Large intestine (tissue), 3 donors: Measurements from ENCODE around the gene GABRD. TPM values are rescaled to one million over a fixed set of nuclear protein-coding genes. Genes with fewer than 3 reads are reported as not detected.

Experiments
- DNase-seq, 2 donors: peaks; one replicate each; pipeline versions ENCODE4 v3.0.0 to v3.0.0-alpha.2; 2013
- H3K27ac ChIP-seq: one replicate; pipeline ENCODE4 v1.5.1; 2013; ENCODE audit warnings: low read length
- H3K27me3 ChIP-seq: 2 replicates; pipeline ENCODE4 v1.6.1; 2013; ENCODE audit warnings: low read length; ENCODE audit not compliant: control insufficient read depth, insufficient read depth
- H3K36me3 ChIP-seq: 2 replicates; pipeline ENCODE4 v1.6.1; 2013; ENCODE audit warnings: low read length; ENCODE audit not compliant: control insufficient read depth, insufficient read depth
- H3K4me1 ChIP-seq: one replicate; pipeline ENCODE4 v1.6.1; 2013; ENCODE audit warnings: low read length; ENCODE audit not compliant: control insufficient read depth, insufficient read depth
- H3K4me3 ChIP-seq: one replicate; pipeline ENCODE4 v1.5.1; 2013; ENCODE audit warnings: low read length
- H3K9me3 ChIP-seq: one replicate; pipeline ENCODE4 v1.6.1; 2013; ENCODE audit warnings: mild to moderate bottlenecking, low read depth, low read length, moderate library complexity; ENCODE audit not compliant: control insufficient read depth
- WGBS: methylation state at CpG from one replicate; pipeline ENCODE4 v1.1.5; 2013; ENCODE audit warnings: low lambda C conversion rate; ENCODE audit not compliant: insufficient coverage; 5-methylcytosine and 5-hydroxymethylcytosine counted together
- polyA plus RNA-seq: library from polyadenylated mRNA; unstranded; fragments of 120-200 nt; gene quantifications from one replicate; pipeline ENCODE4 v1.2.1, GENCODE V29; 2013

Gene GABRD
- polyA plus RNA-seq, 1 donor: 0.54 TPM

- H3K36me3 ChIP-seq: peaks cover 26% of the 10 kb centered on the region
- peak overlapping the region; percentile 81 for H3K27ac ChIP-seq
- no peak for DNase-seq
- no CpG with 5 or more reads among the region's 22 CpGs for WGBS
- H3K9me3 ChIP-seq: no peaks in the 10 kb centered on the region
- peaks cover 14% of the 10 kb centered on the region for H3K27me3 ChIP-seq
- no peak overlapping the region for H3K4me3 ChIP-seq
- peaks cover 25% of the 10 kb centered on the region for H3K4me1 ChIP-seq
These were observed 35.4 kb downstream of the GABRD start for GRCh38 chr1:2054560-2054959.

GRCh38 chr1:2055911-2056575 lies 36.9 kb downstream of the GABRD start:
- peak overlapping the region; percentile 70 for H3K27ac ChIP-seq
- peaks cover 7% of the 10 kb centered on the region for H3K27me3 ChIP-seq
- peaks cover 24% of the 10 kb centered on the region for H3K4me1 ChIP-seq
- peaks cover 40% of the 10 kb centered on the region for H3K36me3 ChIP-seq
- H3K9me3 ChIP-seq: no peaks in the 10 kb centered on the region
- WGBS: no CpG with 5 or more reads among the region's 29 CpGs
- DNase-seq: peak; percentile 37 to 64
- no peak overlapping the region for H3K4me3 ChIP-seq

GRCh38 chr1:2056955-2057590 lies 37.9 kb downstream of the GABRD start:
- peaks cover 50% of the 10 kb centered on the region for H3K36me3 ChIP-seq

GRCh38 chr1:2059290-2059953 lies 40.3 kb downstream of the GABRD start:
- Histone ChIP-seq H3K27ac (no peak overlapping the region), H3K4me3 (no peak overlapping the region), H3K9me3 (no peaks in the 10 kb centered on the region), H3K4me1 (peaks cover 9% of the 10 kb centered on the region), H3K36me3 (peaks cover 57% of the 10 kb centered on the region), H3K27me3 (no peaks in the 10 kb centered on the region)
- WGBS: no CpG with 5 or more reads among the region's 35 CpGs
- no peak for DNase-seq

More at GRCh38 chr1:2056955-2057590, 37.9 kb downstream of the GABRD start:
- Histone ChIP-seq H3K4me3 (no peak overlapping the region), H3K4me1 (peaks cover 24% of the 10 kb centered on the region), H3K27me3 (no peaks in the 10 kb centered on the region), H3K27ac (no peak overlapping the region), H3K9me3 (no peaks in the 10 kb centered on the region)
- no peak for DNase-seq
- no CpG with 5 or more reads among the region's 25 CpGs for WGBS

GRCh38 chr1:2060072-2060471 lies 40.9 kb downstream of the GABRD start:
- no peak for DNase-seq

GRCh38 chr1:2060535-2060934 lies 41.4 kb downstream of the GABRD start:
- no CpG with 5 or more reads among the region's 23 CpGs for WGBS
- Histone ChIP-seq H3K27me3 (no peaks in the 10 kb centered on the region), H3K4me1 (peaks cover 9% of the 10 kb centered on the region), H3K4me3 (no peak overlapping the region), H3K27ac (no peak overlapping the region), H3K36me3 (peaks cover 61% of the 10 kb centered on the region), H3K9me3 (no peaks in the 10 kb centered on the region)
- no peak for DNase-seq

More at GRCh38 chr1:2060072-2060471, 40.9 kb downstream of the GABRD start:
- no CpG with 5 or more reads among the region's 15 CpGs for WGBS
- peaks cover 9% of the 10 kb centered on the region for H3K4me1 ChIP-seq
- H3K9me3 ChIP-seq: no peaks in the 10 kb centered on the region
- peaks cover 63% of the 10 kb centered on the region for H3K36me3 ChIP-seq
- no peaks in the 10 kb centered on the region for H3K27me3 ChIP-seq
- no peak overlapping the region for H3K27ac ChIP-seq
- no peak overlapping the region for H3K4me3 ChIP-seq

GRCh38 chr1:2061065-2061778 lies 42.1 kb downstream of the GABRD start:
- H3K27me3 ChIP-seq: no peaks in the 10 kb centered on the region
- no peak overlapping the region for H3K27ac ChIP-seq
- WGBS: no CpG with 5 or more reads among the region's 28 CpGs
- H3K4me1 ChIP-seq: peaks cover 3% of the 10 kb centered on the region
- no peak overlapping the region for H3K4me3 ChIP-seq
- DNase-seq: no peak
- no peaks in the 10 kb centered on the region for H3K9me3 ChIP-seq
- H3K36me3 ChIP-seq: peaks cover 54% of the 10 kb centered on the region

GRCh38 chr1:2065699-2066098 lies 46.6 kb downstream of the GABRD start:
- no peak overlapping the region for H3K27ac ChIP-seq
- 100% methylated on average over 1 of the region's 4 CpGs for WGBS
- no peaks in the 10 kb centered on the region for H3K9me3 ChIP-seq
- H3K27me3 ChIP-seq: no peaks in the 10 kb centered on the region
- DNase-seq: no peak
- peaks cover 46% of the 10 kb centered on the region for H3K36me3 ChIP-seq
- H3K4me3 ChIP-seq: no peak overlapping the region
- peaks cover 10% of the 10 kb centered on the region for H3K4me1 ChIP-seq

GRCh38 chr1:2067393-2067792 lies 48.2 kb downstream of the GABRD start:
- WGBS: no CpG with 5 or more reads among the region's 21 CpGs
- Histone ChIP-seq H3K36me3 (peaks cover 34% of the 10 kb centered on the region), H3K4me1 (peaks cover 23% of the 10 kb centered on the region), H3K27ac (no peak overlapping the region), H3K27me3 (no peaks in the 10 kb centered on the region), H3K9me3 (no peaks in the 10 kb centered on the region), H3K4me3 (no peak overlapping the region)
- DNase-seq: no peak

GRCh38 chr1:2067981-2068380 lies 48.8 kb downstream of the GABRD start:
- no CpG with 5 or more reads among the region's 17 CpGs for whole genome bisulfite sequencing
- DNase-seq: no peak
- no peak overlapping the region for H3K4me3 ChIP-seq
- H3K27me3 ChIP-seq: no peaks in the 10 kb centered on the region
- peaks cover 29% of the 10 kb centered on the region for H3K4me1 ChIP-seq
- no peaks in the 10 kb centered on the region for H3K9me3 ChIP-seq
- peaks cover 33% of the 10 kb centered on the region for H3K36me3 ChIP-seq
- H3K27ac ChIP-seq: no peak overlapping the region
